NCI-H1417 treated with DMSO at 0.1 percent for 48 hours (cell line): Measurements from ENCODE around the gene TMEM132D.

Source experiments
- DNase-seq: peaks from one replicate; lab custom pipeline; 2025; lab: John Stamatoyannopoulos, UW

TMEM132D gene

DNA sequence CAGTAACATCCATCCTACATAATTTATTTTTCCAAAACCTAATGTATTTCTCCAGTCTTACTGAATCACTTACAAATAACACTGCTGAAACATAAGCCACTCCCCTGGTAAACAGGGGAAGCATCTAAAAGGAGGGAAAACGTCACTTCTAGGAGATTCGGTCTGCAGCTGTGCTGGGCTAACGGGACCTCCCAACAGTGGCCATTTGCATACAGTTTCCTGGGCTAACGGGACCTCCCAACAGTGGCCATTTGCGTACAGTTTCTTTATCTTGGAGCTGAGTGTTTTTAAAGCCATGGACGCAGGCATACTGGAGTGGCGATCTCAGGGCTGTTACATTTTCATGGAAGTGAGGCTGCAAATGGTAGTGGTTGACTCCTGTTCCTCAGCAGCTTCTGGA, 242.9 kb downstream of the TMEM132D start:
- no peak for DNase-seq

DNA sequence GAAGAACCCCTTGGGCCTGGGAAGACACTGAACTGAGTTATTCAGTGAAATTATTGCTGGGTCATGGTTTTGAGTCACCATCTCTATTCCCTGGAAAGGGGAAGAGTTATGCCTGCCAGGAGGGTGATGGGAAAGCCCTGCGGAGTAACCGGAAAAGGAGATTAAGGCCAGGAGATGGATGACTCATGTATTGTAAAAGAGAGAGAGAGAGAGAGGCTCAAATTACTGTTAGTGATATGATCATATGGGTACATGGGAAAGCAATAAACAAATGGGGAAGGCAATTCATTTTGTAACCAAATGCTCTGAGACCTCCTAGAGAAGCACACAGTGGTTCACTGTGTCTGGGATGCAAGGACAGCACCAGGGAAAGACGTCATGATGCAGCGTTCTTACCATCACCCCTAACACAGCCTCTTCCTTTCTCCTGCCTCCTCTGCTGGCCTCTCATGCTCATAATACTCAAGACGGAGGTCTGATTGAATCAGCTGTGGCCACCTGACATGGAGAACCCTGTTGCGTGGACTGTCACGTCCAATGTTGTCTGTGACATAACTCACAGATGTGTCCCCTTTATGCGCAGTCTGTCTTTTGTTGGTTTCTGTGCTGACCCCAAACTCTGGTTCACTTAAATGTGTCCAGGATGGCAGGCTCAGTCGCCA, 243.7 kb downstream of the TMEM132D start:
- no peak for DNase-seq

DNA sequence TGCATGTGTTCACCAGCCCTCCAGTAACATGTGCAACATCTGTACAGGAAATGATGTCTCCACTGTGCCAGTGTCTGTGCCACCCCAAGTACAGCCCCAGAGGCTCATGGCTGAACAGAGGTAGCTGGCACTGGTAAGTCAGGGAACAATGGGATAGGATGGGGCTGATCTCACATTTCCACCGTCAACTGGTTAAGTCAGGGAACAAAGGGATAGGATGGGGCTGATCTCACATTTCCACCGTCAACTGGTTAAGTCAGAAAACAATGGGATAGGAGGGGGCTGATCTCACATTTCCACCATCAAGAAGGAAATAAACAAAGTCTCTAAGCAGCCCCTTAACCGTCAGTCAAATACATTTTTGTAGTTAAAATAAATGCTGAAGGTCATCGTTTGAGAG, 246.6 kb downstream of the TMEM132D start:
- no peak for DNase-seq

DNA sequence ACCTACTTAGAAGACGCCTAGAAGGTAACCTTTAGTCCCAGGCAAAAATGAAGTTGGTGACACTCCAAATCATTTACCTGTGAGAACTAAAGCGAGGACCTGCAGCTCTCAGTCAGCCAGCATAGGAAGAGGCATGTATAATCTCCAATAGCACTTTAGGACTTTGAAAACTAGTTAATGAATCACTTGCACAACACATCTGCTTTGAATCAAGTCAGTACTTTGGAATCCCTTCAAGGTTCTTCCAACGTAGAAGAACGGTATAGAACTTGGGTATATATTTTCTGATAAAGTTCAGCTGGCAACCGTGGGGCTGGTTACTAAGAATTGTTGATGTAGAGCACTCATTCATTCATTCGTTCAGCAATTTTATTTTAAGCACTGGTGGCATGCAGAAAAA, 251.9 kb downstream of the TMEM132D start:
- no peak for DNase-seq

DNA sequence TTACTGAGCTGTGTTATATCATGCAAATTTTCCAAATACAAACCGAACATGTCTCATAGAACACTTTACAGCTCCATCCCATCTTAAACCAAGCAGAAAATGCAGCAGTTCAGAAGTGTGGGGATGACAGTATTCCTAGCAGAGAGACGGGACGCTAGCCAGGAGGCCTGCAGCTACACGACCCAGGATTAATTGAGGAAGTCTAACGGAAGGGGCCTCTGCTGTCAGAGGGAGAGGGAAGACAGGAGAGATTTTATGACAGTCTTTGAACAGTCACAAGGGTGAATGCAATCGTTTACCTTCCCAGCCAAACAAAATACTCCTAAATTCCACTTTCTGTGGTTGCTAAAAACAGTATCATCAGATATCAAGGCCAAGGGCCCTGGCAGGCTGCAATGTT, 261.9 kb downstream of the TMEM132D start:
- no peak for DNase-seq

DNA sequence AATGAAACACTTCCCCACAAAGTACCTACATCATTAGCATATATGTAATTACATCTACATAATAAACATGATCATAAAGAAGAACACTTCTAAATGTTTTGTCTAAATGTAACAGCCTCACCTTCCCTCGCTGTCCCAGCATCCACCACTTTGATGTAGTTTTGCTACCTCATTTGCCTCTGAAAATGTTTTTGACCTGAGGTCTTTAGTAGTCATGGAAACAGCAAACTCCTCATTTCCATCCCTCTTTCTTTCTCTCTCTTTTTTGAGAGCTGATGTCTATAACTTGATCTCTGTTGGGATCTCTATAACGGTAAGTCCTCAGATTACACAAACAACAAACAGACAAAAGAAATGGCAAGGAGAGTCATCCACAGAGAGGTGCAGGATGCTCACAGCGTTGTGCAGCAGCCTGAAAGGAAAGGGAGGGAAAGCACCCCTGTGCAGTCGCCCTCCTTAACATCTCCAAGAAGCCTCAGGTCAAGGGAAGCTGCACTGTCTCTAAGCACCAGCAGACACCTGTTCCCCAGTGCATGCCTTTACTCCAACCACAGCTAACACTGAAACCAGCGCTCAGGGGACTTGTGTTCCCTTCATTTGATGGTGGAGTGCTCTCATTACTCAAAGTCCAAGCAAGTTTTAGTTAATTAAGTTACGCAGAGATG, 268.7 kb downstream of the TMEM132D start:
- no peak for DNase-seq

DNA sequence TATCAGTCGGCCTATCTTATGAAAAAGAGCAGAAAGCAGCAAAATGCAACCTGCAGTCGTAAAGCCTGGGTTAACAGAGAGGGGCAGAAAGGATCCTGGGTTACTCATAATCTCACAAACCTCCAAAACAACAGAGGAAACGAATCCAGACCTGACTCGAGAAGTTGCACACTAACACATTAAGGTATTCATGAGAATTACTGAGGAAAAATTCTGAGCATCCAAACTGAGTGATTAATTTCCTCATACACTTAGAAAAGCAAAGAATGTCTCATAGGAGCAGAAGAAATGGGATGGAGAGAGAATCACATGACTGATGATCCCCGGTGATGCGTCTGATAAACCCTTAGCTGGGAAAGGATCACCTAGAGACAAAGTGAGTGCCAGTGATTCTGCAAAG, 272.5 kb downstream of the TMEM132D start:
- no peak for DNase-seq

DNA sequence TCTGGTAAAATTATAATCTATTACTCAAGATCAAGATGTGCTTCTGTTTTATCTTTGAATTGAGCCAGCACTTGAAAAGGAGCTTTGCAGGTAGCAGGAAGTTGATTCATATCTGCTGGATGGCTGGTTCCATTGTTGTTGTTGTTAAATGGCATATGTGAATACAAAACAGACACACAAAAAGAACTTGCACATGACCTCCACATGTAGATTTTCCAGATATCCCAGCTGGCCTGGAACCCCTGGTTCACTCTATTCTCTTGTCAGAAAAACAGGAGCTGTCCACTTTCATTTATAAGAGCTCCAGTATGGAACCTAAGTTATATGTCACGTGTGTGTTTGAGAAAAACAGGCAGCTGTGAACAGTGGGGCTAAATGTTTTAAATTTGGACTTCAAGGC, 273.9 kb downstream of the TMEM132D start:
- DNase-seq, result no peak

DNA sequence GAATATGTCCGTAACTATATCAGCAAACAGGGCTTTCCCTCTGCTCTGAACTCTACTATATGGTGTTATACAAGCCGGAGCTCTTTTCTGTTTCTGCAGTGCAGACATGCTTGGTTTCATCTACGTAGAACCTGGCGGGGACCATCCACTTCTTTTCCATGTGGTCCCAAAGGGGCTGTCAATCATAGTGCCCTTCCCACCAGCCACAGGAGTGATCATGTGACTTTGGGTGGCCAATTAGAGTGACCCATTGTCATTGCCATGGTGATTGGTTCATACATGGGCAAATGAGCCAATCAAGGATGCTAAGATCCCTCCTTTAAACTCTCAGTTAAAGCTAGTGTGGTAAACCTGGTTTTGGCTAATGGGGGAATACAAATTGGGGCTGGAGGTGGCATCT, 281.3 kb downstream of the TMEM132D start:
- DNase-seq, result no peak

DNA sequence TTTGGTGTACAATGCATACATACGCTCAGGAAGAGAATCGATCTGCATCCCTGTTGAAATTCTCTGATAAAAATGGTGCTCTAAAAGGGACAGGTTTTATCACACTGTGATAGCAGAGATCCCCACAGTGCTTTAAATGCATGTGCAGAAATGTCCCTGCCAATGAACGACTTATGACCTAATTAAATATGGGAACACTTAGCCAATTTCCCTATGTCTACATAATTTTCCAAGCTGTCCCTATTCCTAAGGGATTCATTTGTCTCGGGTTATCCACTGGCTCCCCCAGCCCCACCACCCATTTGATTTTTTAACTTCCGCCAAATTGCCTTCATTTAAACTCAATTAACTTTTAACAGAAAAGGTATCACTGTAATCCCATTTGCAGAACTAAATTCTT, 284.6 kb downstream of the TMEM132D start:
- DNase-seq, result no peak

DNA sequence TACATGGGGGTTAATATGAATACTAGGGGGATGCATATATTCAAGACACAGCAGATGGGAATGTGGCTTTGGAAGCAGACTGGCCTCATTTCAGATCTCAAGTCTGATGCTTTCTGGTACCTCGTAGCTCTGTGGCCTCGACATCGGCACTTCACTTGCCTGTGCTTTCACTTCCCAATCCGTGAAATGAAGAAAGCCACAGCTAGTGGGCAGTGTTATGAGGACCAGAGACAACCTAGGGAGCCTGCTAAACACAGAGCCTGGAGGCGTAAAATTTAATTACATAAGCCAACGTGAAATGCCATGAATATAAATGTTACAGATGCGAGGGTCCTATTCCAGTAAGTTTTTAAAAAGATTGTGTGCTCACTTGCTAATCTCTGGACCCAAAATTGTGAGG, 286.0 kb downstream of the TMEM132D start:
- no peak for DNase-seq

DNA sequence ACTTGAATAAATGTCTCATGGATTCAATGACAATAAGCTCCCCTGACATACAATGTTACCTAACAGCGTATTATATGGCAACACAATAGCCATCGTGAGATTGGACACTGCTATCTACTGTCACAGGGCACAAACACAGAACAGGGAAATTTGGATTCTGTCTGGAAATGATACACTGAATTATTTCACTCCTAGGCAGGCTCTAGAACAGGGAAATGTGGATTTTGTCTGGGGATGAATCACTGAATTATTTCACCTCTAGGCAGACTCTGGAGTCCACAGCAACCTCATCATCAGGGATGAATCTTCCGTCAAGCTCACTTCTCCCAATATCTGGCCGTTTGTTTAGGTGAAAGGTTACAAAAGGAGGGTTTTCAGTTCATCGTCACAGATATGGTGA, 288.8 kb downstream of the TMEM132D start:
- DNase-seq, result no peak

DNA sequence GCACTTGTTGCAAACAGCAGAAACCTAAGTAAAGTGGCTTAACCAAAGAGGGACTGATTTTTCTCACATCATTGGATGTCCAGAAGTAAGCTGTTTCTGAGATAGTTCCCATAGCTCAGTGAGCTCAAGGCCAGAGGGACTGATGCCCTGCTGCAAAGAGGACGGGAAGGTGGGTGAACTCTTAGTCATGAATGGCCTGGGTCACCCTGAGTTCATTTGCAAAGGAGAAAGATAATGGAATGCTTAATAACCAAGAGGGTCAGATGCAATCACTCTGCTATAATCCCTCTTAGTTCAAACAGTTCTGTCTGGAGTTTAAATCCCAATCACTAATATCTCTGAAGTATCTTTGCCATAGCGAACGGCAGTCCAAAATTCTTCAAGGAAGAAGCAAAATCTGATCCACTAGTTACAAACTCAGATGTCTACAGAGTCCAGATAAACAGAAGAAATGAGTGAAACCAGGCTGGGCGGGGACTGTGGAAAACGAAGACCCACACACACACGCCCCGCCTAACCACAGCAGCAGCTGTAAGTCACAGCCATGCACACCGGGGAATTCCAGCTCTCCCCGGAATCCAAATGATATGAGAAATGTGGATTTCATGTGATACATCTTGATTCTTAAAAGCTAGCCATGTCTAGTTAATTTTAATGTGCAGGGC, 289.5 kb downstream of the TMEM132D start:
- DNase-seq, result no peak

DNA sequence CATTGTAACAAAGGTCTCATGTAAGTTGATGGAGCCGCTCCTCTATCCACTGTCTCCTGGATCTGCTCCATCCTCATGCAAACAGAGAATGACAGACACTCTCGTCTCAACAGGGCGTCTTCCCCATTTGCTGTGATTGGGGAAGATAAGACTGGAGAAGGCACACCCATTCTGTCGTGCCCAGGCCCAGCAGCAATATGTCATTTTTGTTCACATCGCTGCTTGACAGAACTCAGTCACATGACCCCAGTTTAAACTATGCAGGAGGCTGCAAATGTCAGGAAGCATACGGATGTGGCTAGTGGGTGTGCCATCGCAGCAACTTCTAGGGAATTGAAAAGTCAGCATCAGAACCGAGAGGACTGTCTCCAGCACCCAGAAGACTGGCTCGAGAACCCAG, 290.5 kb downstream of the TMEM132D start:
- no peak for DNase-seq

DNA sequence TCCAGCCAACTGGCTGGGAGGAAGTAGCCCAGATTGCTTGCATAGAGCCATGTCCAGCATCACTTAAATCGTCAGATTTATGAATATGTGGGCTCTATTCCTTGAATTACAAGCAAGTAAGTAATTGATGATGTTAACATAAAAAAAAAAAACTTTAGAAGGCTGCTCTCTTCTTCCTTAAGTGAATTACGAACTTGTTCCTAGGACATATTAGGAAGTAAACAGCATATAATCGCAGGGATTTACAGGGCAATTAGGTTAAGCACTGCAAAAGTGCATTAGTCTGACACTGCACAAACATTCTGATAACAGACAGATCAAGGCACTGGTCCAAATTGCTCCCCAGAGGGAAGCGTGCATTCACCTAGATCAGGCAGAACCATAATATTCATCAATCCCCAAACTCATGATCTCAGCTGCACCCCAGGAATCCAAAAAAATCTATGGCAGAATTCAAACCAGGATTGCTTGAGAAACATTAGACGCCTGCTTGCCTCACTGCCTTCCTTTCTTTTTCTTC, 293.2 kb downstream of the TMEM132D start:
- no peak for DNase-seq

DNA sequence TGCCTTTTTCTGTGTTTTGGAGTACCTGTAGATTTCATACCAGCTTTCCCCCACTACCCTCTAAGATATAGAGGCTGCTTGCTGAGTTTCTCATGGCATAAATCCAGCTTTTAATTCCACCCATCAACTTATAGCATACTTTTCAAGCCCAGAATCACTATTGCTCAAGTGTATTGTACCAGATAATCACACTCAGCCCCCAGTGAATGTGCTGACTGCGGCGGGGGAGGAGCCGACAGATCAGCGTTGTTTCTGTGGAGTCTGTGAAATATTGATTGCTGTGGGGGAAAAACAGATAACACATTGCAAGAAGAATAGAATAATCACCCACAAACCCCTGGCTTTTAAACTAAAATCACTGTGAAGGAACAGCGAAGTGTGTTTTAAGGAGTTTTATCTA, 296.1 kb downstream of the TMEM132D start:
- DNase-seq, result no peak

DNA sequence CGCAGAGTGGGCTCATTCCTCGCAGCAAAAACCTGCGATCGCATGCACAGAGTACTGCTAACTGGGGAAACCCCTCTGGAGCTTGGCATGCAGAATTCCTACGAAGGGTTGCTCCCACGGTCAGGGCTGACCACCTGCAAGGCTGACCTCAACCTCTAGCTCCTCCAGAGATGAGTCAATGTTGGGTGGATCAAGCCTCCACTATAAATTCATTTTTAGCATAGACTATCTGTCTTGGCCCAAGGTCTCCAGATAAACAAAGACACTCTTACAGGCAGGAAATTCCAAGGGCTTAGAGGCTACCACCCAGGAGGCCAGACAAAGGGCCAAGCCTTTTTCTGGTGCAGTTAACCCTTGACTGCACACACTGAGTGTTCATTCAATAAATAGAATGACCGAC, 296.5 kb downstream of the TMEM132D start:
- no peak for DNase-seq

DNA sequence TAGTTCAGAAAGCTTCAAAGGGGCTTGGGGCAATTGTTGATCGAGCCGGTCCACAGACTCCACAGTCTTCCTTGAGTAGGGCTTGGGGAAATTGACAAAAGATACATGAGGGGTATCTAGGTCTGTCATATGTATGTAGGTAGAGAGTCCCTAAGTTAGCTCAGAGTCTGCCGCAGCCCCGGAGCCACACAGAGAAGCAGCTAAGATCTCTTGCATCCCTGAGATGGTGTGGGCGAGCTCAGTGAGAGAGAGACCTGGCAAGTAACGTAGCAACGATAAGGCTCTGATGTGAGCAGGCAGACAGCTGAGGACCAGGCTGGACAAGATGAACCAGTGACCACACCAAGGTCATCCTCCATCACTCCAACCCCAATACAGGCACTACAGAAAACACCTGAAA, 297.6 kb downstream of the TMEM132D start:
- DNase-seq, result no peak

DNA sequence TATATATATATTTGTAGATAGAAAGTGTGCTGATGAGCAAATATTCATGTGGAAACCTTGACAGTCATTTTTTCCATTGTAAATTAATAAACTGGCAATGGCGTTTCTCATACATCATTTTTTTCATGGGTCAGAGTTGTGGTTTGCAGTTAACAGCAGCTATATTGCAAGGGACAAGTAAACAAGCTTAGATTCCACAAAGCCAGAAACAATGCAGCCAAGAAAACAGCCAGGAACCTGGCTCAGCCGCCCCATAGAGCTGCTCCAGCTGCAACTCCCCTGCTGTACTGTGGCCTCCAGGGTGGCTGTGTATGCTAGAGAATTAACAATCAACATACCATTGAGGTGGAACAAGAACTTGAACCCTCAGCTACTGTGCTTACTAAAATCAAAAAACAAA, 298.2 kb downstream of the TMEM132D start:
- no peak for DNase-seq

DNA sequence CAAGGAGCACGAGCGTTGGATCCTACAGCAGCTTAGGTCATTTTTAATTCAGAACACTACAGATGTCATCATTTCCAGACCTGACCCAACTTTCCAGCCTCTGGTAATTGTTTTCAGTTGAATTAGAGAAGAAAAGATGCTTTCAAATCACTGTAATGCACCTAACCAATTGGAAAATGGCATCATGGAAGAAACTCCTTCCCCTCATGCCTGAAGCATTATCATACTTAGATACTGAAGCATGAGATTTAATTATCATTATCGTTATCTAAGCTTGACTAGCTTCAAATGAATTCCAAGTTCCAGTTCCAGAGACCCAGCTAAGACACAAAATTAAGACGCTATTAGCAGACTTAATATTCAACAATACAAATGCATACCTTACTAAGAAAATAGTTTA, 299.3 kb downstream of the TMEM132D start:
- DNase-seq, result no peak

DNA sequence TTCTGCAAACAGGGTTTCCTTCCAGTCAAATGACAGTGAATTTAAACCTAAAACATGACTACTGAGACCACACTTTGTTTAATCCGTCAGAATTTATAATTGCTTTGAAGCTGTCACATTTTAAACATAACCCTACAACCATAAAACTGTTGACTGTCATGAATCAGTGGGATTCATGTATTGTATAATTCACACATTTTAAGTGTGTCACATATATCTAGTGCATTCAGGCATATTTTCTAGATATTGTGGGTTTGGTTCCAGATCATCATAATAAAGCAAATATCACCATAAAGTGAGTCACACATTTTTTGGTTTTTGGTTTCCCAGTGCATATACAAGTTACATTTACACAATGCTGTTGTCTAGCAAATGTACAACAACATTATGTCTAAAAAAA, 304.4 kb downstream of the TMEM132D start:
- DNase-seq, result no peak

DNA sequence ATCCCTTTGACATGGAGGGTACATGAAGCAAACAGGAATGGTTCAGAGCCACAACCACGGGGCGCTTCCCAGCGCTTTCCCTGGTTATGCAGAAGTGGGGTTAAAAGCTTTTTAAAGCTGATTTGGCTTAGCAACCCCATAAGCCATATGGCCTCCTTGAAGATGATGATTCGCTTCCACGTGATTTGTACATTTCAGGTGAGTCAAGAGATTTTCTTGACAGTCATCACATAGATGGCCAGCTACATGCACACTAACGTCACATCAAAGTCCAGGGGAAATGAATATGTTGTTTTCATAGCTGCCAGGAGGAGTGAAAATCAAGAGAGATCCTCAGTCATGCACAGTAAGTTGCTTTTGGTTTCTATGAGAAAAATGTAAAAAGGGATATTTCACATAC, 309.7 kb downstream of the TMEM132D start:
- no peak for DNase-seq

DNA sequence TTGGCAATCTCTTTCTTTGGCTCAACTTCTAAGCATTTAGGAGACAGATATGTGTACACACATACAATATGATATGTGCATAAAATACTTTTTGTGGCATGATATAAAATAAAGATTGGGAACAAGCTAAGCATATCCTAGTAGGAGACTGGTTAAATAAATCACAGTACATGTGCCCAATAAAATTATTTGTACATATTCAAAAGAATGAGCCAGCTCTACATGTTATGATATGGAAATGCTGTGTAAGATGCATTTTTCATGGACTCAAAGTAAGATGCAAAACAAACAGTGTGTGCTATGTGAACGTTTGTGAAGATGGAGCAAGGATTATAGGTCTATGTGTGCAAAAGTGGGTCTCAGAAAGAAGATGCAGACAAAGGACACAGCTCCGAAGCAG, 311.4 kb downstream of the TMEM132D start:
- no peak for DNase-seq
